Activated T-cell treated with anti-CD3 and anti-CD28 coated beads, Interleukin-2, amount 50 U/mL, for 24 hours (primary cell): ENCODE data around the gene BAAT.
"Not testable (repeated sequence)": the region's sequence is repeated elsewhere in the genome, so short reads cannot be mapped to it uniquely, and the experiment has no call there.

ENCODE experiments used
- DNase-seq: peaks from one replicate; pipeline ENCODE4 v3.0.0-alpha.2; 2020
- H3K27ac Mint-ChIP-seq: 2 replicates; pipeline ENCODE4 v1.8.0; 2020; ENCODE audit warnings: mild to moderate bottlenecking, mixed read lengths
- H3K27me3 Mint-ChIP-seq: 2 replicates; pipeline ENCODE4 v1.8.0; 2020; ENCODE audit warnings: mixed read lengths
- H3K36me3 Mint-ChIP-seq: 2 replicates; pipeline ENCODE4 v1.8.0; 2020; ENCODE audit warnings: low read depth, mixed read lengths
- H3K4me1 Mint-ChIP-seq: 2 replicates; pipeline ENCODE4 v1.8.0; 2020; ENCODE audit warnings: low read depth, mixed read lengths
- H3K4me3 Mint-ChIP-seq: 2 replicates; pipeline ENCODE4 v1.8.0; 2020; ENCODE audit warnings: mild to moderate bottlenecking, moderate library complexity, mixed read lengths
- H3K9me3 Mint-ChIP-seq: 2 replicates; pipeline ENCODE4 v1.8.0; 2020; ENCODE audit warnings: mixed read lengths

BAAT gene

DNA sequence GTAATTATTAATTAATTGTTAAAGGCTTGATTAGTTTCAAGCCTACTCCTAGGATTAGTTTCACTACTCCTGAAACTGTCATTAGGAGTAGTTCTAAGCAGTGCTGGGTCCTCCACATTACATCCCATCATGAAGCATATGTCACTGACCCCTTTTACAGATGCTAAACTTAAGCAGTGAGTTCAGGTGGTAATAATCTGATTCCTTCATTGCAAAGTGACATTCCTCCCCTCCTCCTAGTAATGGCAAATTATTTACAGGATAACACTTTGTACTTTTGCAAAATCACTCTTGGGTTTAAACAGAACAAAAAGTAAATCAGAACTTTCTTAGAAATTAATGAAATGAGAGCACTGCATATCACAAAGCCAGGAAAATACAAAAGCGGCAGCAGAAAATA, 52.4 kb downstream of the BAAT start:
- H3K27ac Mint-ChIP-seq = no peak overlapping the region
- no peak for DNase-seq
- peaks cover 6% of the 10 kb centered on the region for H3K27me3 Mint-ChIP-seq
- H3K4me1 Mint-ChIP-seq = no peaks in the 10 kb centered on the region
- no peaks in the 10 kb centered on the region for H3K36me3 Mint-ChIP-seq
- H3K9me3 Mint-ChIP-seq = peaks cover 2% of the 10 kb centered on the region
- H3K4me3 Mint-ChIP-seq = no peak overlapping the region

DNA sequence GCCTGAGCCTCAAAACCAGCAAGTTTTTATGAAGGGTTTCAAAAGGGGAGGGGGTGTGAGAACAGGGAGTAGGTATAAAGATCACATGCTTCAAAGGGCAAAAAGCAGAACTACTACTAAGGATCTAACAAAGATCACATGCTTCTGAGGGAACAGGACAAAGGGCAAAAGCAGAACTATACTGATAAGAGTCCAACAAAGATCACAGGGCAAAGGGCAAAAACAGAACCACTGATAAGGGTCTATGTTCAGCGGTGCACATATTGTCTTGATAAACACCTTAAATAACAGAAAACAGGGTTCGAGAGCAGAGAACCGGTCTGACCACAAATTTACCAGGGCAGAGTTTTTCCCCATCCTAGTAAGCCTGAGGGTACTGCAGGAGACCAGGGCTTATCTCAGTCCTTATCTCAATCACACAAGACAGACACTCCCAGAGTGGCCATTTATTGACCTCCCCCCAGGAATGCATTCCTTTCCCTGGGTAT, 57.3 kb downstream of the BAAT start:
- not testable (repeated sequence) for DNase-seq, H3K36me3 Mint-ChIP-seq, H3K4me1 Mint-ChIP-seq, H3K4me3 Mint-ChIP-seq, H3K9me3 Mint-ChIP-seq, H3K27ac Mint-ChIP-seq
- H3K27me3 Mint-ChIP-seq = peaks cover 10% of the 10 kb centered on the region

DNA sequence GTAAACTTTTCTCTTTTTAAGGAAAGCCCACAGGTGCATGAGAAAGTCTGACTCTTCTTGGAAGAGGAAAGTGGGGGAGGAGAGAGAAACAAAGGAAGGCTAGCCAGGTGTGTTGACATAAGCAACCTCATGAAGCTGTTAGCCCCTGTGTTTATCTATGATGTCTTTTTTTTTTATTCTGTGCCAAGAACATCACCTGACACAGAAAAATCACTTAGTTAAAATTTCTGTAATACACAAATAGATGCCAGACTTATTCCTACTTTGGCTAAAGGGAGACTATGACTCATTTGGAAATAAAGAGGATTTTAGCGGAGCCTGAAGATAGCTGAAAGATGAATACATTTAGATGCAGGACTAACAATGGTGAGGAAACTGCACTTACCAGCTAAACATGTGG, 58.3 kb downstream of the BAAT start:
- Mint-ChIP-seq H3K4me1 (no peaks in the 10 kb centered on the region), H3K4me3 (no peak overlapping the region), H3K27ac (no peak overlapping the region), H3K36me3 (no peaks in the 10 kb centered on the region), H3K27me3 (peaks cover 7% of the 10 kb centered on the region), H3K9me3 (peaks cover 6% of the 10 kb centered on the region)
- no peak for DNase-seq

DNA sequence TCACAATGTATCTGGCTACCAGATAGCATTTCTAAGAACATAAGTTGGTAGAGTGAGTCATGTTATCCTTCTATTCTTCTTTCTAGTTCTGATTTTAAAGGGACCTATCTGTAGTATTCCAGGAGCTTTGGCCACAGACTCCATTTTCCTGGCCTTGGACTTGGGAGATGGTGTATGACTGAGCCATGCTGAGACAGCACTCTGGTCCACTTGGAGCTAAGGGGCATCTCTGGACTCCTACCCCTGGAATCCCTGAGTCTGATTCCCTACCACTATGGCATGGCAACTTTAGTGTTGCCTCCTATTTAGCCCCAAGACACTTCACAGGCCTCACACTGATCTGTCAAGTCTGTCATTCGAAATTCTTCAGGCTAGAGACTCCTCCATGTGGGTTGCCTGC, 58.8 kb downstream of the BAAT start:
- H3K36me3 Mint-ChIP-seq = no peaks in the 10 kb centered on the region
- peaks cover 6% of the 10 kb centered on the region for H3K9me3 Mint-ChIP-seq
- H3K4me3 Mint-ChIP-seq = no peak overlapping the region
- no peak for DNase-seq
- H3K4me1 Mint-ChIP-seq = no peaks in the 10 kb centered on the region
- H3K27me3 Mint-ChIP-seq = peaks cover 10% of the 10 kb centered on the region
- no peak overlapping the region for H3K27ac Mint-ChIP-seq

DNA sequence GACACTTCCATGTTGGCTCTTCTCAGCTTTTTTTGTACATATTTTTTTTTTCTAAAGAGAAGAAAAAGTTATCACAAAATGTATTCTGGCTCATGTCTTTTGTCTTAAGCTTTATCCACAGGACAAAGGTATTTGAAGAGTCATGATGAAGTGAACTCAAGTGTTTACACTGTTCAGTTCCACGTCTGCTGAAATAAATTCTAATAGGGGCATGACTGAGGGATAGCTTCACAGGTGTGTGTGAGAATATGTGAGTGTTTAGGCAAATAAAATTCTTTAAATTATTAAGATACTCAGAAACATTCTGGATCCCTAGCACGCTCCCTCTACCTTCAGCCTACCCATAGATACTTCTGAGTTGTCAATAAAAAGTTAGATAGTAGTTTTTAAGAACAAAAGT, 59.8 kb downstream of the BAAT start:
- Mint-ChIP-seq H3K4me3 (no peak overlapping the region), H3K4me1 (no peaks in the 10 kb centered on the region), H3K36me3 (no peaks in the 10 kb centered on the region), H3K27me3 (peaks cover 15% of the 10 kb centered on the region), H3K9me3 (peaks cover 6% of the 10 kb centered on the region), H3K27ac (no peak overlapping the region)
- DNase-seq = no peak

DNA sequence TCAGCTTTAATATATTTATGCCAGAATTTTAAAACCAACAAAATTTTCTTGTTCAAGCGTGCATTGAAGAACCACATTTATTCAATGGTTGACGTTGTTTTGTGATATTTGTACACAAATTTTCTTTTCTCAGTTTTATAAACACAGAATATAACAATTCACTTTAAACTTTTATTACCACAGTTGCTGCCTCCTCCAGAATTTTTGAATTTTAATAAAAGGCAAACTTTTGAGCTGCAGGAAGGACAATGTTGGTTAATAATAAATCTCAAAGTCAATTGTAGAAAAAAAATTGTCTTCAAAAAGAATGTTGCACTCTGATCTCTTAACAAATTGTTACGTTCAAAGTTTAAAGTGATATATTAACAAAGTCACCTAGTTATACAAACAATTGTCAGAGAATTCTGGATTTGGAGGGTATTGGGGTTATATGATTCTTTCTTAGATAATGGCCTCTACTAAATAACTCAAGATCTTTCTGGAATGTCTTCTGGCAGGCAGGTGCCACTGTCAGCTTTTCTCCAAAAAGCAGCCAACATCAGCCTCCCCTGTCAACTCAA, 60.5 kb downstream of the BAAT start:
- H3K4me1 Mint-ChIP-seq = no peaks in the 10 kb centered on the region
- H3K9me3 Mint-ChIP-seq = peaks cover 6% of the 10 kb centered on the region
- H3K4me3 Mint-ChIP-seq = no peak overlapping the region
- DNase-seq = no peak
- no peaks in the 10 kb centered on the region for H3K36me3 Mint-ChIP-seq
- H3K27me3 Mint-ChIP-seq = peaks cover 16% of the 10 kb centered on the region
- no peak overlapping the region for H3K27ac Mint-ChIP-seq

DNA sequence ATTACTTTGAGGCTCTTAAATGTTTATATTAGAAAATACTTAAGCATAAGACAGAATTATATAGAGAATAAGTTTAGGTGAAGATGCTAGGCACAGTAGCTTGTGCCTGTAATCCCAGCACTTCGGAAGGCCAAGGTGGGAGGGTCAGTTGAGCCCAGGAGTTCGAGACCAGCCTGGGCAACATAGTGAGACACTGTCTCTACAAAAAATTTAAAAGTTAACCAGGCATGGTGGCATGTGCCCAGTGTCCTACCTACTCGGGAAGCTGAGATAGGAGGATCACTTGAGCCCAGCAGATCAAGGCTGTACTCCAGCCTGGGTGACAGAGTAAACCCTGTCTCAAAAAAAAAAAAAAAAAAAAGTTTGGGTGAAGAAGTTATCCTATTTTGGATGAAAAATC, 61.7 kb downstream of the BAAT start:
- peaks cover 16% of the 10 kb centered on the region for H3K27me3 Mint-ChIP-seq
- no peak for DNase-seq
- peaks cover 6% of the 10 kb centered on the region for H3K9me3 Mint-ChIP-seq
- no peaks in the 10 kb centered on the region for H3K4me1 Mint-ChIP-seq
- H3K27ac Mint-ChIP-seq = no peak overlapping the region
- H3K36me3 Mint-ChIP-seq = no peaks in the 10 kb centered on the region
- H3K4me3 Mint-ChIP-seq = no peak overlapping the region

DNA sequence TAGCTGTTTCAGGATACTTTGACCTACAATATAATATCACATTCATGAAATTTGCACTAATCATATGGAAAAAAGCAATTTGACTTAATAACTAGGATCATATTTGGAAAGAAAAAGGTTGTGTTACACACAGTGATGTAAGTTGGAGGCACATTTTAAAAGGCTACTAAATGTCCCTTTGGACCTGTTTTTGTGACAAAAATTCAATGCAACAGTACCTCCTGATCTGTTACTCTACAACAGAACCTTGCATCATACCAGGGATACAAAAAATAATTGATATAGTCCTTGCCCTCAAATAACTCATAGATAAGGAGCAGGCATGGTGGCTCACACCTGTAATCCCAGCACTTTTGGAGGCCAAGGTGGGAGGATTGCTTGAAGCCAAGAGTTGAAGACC, 67.1 kb downstream of the BAAT start:
- Mint-ChIP-seq H3K27me3 (peaks cover 11% of the 10 kb centered on the region), H3K9me3 (no peaks in the 10 kb centered on the region), H3K36me3 (no peaks in the 10 kb centered on the region), H3K4me3 (no peak overlapping the region), H3K27ac (no peak overlapping the region), H3K4me1 (no peaks in the 10 kb centered on the region)
- DNase-seq = no peak

DNA sequence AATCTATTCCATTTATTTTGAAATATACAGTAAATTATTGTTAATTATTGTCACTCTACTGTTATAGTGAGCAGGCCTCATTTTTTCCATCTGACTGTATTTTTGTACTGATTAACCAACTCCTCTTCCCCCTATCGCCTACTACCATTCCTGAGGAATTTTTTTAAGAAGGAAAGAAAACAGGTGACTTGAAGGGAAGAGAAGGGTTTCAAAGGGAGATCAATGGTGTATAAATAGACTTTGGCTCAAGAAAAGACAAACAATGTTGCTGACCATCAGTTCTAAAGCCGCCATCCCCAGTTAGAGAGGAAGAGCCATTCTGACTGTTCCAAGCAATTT, 69.7 kb downstream of the BAAT start:
- H3K27ac Mint-ChIP-seq = no peak overlapping the region
- DNase-seq = no peak
- no peaks in the 10 kb centered on the region for H3K36me3 Mint-ChIP-seq
- peaks cover 8% of the 10 kb centered on the region for H3K27me3 Mint-ChIP-seq
- no peaks in the 10 kb centered on the region for H3K9me3 Mint-ChIP-seq
- no peaks in the 10 kb centered on the region for H3K4me1 Mint-ChIP-seq
- H3K4me3 Mint-ChIP-seq = no peak overlapping the region

DNA sequence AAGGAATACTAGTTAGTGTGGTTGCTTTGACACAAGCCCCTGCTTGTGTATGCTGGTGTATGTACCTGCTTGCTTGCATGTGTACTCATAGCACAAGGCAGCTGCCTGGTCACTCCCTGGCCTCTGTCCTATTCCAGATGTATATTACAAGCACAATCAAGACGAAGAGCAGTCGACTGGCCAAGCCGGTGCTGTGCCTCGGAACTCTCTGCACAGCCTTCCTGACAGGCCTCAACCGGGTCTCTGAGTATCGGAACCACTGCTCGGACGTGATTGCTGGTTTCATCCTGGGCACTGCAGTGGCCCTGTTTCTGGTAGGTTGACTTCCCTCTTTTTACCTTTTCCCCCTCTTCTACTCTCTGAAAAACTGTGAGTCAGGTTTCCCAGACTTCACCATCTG, 72.1 kb downstream of the BAAT start:
- H3K27ac Mint-ChIP-seq = no peak overlapping the region
- no peaks in the 10 kb centered on the region for H3K4me1 Mint-ChIP-seq
- no peak for DNase-seq
- H3K36me3 Mint-ChIP-seq = no peaks in the 10 kb centered on the region
- no peak overlapping the region for H3K4me3 Mint-ChIP-seq
- peaks cover 18% of the 10 kb centered on the region for H3K27me3 Mint-ChIP-seq
- H3K9me3 Mint-ChIP-seq = no peaks in the 10 kb centered on the region

DNA sequence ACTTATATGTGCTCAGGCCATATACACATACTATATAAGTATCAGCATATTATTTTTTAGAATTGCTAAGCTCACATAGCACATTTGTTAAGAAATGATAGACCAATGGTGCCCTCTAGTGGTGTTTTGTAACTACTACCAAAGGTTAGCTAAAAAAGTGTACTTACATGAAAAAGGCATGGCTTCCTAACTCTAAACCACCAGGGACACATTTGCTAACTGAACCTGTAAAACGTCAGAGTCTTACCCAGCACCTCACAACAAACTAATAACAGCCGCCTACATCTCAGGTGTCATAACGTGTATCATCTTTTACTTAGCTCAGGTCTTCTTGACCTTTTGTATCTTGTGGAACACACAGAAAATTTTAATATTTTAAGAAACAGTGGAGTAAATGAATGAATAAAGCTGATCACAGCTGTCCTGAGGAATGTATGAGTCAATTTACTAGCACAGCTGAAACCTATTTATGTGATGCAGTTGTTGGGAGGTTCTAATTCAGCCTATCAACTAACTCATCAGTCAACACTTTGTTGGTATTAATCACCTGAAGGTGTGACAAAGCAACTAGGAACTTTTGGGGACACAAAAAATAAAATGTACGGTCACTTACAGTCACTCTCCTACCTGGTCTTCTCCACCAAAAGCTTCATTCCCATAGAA, 72.9 kb downstream of the BAAT start:
- Mint-ChIP-seq H3K27me3 (peaks cover 15% of the 10 kb centered on the region), H3K4me1 (no peaks in the 10 kb centered on the region), H3K36me3 (no peaks in the 10 kb centered on the region), H3K27ac (no peak overlapping the region), H3K4me3 (no peak overlapping the region), H3K9me3 (no peaks in the 10 kb centered on the region)
- no peak for DNase-seq

DNA sequence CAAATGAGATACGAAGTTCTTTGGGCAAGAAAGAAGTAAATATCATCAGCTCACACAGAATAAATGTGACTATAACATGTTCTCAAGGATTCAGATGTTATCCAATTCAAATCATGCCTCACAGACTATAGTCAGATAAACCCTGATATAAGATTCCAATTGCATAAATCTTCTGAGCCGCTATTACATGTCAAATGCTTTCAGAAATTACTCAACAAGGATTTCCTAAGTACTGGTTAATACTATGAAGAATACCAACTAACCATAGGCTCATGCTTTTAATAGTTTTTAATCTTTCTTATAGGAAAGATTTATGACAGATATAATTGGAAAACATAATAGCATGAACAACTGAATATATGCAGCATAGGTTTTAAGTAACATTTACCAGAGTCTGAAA, 73.6 kb downstream of the BAAT start:
- H3K4me3 Mint-ChIP-seq = no peak overlapping the region
- H3K27ac Mint-ChIP-seq = no peak overlapping the region
- H3K9me3 Mint-ChIP-seq = no peaks in the 10 kb centered on the region
- DNase-seq = no peak
- H3K4me1 Mint-ChIP-seq = no peaks in the 10 kb centered on the region
- peaks cover 15% of the 10 kb centered on the region for H3K27me3 Mint-ChIP-seq
- H3K36me3 Mint-ChIP-seq = no peaks in the 10 kb centered on the region
